SU-DHL-6 (cell line): ENCODE results near the gene ZCCHC8.
"Not testable (repeated sequence)": the region's sequence is repeated elsewhere in the genome, so short reads cannot be mapped to it uniquely, and the experiment has no call there.

Experiments
- H2AFZ ChIP-seq: fragments of 200-600 bp; sonication (generic); 2 replicates; pipeline ENCODE4 v1.6.1; 2014; ENCODE audit warnings: low read depth, mild to moderate bottlenecking, moderate library complexity, mixed read lengths, antibody characterized with exemption, low read length; ENCODE audit not compliant: severe bottlenecking
- H3F3A ChIP-seq: fragments of 200-600 bp; shearing (Covaris generic); 2 replicates; pipeline ENCODE4 v1.6.0; 2016; ENCODE audit warnings: antibody characterized with exemption, mild to moderate bottlenecking; ENCODE audit not compliant: insufficient read depth
- H3K27ac ChIP-seq: fragments of 200-600 bp; sonication (generic); 2 replicates; pipeline ENCODE4 v1.5.1; 2016; ENCODE audit warnings: low read depth, mild to moderate bottlenecking, low read length, moderate library complexity, mixed read lengths
- H3K27me3 ChIP-seq: fragments of 200-600 bp; sonication (generic), shearing (Covaris generic); 2 replicates; pipeline ENCODE4 v1.6.0; 2014; ENCODE audit warnings: mild to moderate bottlenecking, low read length
- H3K36me3 ChIP-seq: fragments of 200-600 bp; sonication (generic); 2 replicates; pipeline ENCODE4 v1.6.1; 2014; ENCODE audit warnings: mild to moderate bottlenecking, low read length, mixed read lengths
- H3K4me2 ChIP-seq: fragments of 300-600, 200-600 bp; shearing (Covaris generic), sonication (generic); 2 replicates; pipeline ENCODE4 v1.6.0; 2014; ENCODE audit warnings: low read length, low read depth, mild to moderate bottlenecking; ENCODE audit not compliant: poor library complexity, severe bottlenecking
- H3K4me3 ChIP-seq: fragments of 200-600 bp; sonication (generic); 2 replicates; pipeline ENCODE4 v1.5.1; 2014; ENCODE audit warnings: antibody characterized with exemption, low read length, mild to moderate bottlenecking, mixed read lengths; ENCODE audit not compliant: insufficient read depth, poor library complexity, severe bottlenecking
- H3K79me2 ChIP-seq: fragments of 200-600 bp; sonication (generic); 2 replicates; pipeline ENCODE4 v1.6.1; 2014; ENCODE audit warnings: mild to moderate bottlenecking, low read length, moderate library complexity; ENCODE audit not compliant: insufficient read depth
- H3K9ac ChIP-seq: fragments of 200-600 bp; sonication (generic); 2 replicates; pipeline ENCODE4 v1.7.0; 2014; ENCODE audit warnings: mild to moderate bottlenecking, low read length
- H3K9me2 ChIP-seq: fragments of 200-600 bp; sonication (generic); replicated peaks from 2 replicates; pipeline ENCODE4 v1.6.1; 2014; ENCODE audit warnings: low read length; ENCODE audit not compliant: insufficient read depth
- H3K9me3 ChIP-seq: fragments of 200-600 bp; sonication (generic); 2 replicates; pipeline ENCODE4 v1.6.1; 2014; ENCODE audit warnings: low read length, mixed read lengths; ENCODE audit not compliant: insufficient read depth
- H4K20me1 ChIP-seq: fragments of 200-600 bp; sonication (generic); 2 replicates; pipeline ENCODE4 v1.6.1; 2014; ENCODE audit warnings: low read depth, mild to moderate bottlenecking, antibody characterized with exemption, low read length, moderate library complexity, mixed read lengths
- EZH2phosphoT487 ChIP-seq: fragments of 200-600 bp; sonication (generic), shearing (Covaris generic); conservative IDR thresholded peaks from 2 replicates; pipeline ENCODE4 v1.6.1; 2018; ENCODE audit warnings: mild to moderate bottlenecking, antibody characterized with exemption, low read length, moderate library complexity, mixed read lengths
- TF ChIP-seq, protein P1 (sequence below): fragments of 200-600 bp; sonication (generic); IDR thresholded peaks from one replicate; pipeline ENCODE4 v1.5.1; 2017; ENCODE audit warnings: antibody characterized with exemption, mild to moderate bottlenecking, low read length, moderate library complexity; ENCODE audit not compliant: insufficient read depth, poor library complexity, severe bottlenecking

ZCCHC8 gene

DNA sequence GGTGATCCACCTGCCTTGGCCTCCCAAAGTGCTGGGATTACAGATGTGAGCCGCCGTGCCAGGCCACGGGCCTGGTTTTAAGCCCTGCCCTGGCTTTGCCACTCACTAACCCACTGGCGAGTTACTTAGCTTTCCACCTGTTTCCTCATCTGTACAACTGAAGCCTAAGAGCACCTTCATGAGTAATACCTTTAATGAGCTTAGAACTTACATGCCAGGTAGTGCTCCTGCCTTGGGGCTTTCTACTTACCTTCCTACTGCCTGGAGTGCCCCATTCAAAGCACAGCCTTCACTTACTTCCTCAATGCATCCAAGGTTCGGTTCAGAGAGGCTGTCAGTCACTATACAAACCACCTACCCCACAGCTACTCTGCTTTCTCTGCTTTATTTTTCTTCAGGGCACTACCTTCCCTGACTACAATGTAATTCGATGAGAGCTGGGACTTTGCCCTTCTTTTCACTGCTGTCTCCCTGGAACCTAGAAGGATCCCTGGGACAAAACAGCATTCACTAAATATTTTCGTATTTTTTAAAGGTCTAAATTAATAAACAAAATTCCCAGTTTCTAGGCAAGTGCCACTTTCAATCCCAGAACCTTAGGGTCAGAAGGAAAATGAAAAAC, 13.8 kb downstream of the ZCCHC8 start:
- no peak overlapping the region for H3K4me3 ChIP-seq
- no peaks in the 10 kb centered on the region for H4K20me1 ChIP-seq
- no peak overlapping the region for H2AFZ ChIP-seq
- no peaks in the 10 kb centered on the region for H3K9me2 ChIP-seq
- no peaks in the 10 kb centered on the region for H3K27me3 ChIP-seq
- no peak overlapping the region for H3K9ac ChIP-seq
- H3K79me2 ChIP-seq = peaks cover 11% of the 10 kb centered on the region; the same call in 1 of the 2 replicates
- no peaks in the 10 kb centered on the region for H3K9me3 ChIP-seq
- TF ChIP-seq, protein P1, sequence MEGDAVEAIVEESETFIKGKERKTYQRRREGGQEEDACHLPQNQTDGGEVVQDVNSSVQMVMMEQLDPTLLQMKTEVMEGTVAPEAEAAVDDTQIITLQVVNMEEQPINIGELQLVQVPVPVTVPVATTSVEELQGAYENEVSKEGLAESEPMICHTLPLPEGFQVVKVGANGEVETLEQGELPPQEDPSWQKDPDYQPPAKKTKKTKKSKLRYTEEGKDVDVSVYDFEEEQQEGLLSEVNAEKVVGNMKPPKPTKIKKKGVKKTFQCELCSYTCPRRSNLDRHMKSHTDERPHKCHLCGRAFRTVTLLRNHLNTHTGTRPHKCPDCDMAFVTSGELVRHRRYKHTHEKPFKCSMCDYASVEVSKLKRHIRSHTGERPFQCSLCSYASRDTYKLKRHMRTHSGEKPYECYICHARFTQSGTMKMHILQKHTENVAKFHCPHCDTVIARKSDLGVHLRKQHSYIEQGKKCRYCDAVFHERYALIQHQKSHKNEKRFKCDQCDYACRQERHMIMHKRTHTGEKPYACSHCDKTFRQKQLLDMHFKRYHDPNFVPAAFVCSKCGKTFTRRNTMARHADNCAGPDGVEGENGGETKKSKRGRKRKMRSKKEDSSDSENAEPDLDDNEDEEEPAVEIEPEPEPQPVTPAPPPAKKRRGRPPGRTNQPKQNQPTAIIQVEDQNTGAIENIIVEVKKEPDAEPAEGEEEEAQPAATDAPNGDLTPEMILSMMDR = no peak
- TF ChIP-seq EZH2phosphoT487 = no peak
- peaks cover 2% of the 10 kb centered on the region; the same call in 1 of the 2 replicates for H3F3A ChIP-seq
- H3K36me3 ChIP-seq = peaks cover 55% of the 10 kb centered on the region
- H3K4me2 ChIP-seq = no peak overlapping the region
- no peak overlapping the region for H3K27ac ChIP-seq

DNA sequence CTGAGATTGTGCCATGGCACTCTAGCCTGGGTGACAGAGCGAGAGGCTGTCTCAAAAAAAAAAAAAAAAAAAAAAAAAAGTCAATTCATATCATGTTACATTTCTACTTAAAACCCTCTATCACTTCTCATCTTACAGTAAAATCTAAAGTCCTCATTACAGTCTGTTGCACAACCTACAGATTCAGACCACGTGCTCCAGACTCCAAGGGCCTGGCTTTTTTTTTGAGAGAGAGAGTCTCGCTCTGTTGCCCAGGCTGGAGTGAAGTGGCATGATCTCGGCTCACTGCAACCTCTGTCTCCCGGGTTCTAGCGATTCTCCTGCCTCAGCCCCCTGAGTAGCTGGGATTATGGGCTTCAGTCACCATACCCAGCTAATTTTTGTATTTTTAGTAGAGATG, 14.4 kb downstream of the ZCCHC8 start:
- H3K79me2 ChIP-seq = not testable (repeated sequence)

DNA sequence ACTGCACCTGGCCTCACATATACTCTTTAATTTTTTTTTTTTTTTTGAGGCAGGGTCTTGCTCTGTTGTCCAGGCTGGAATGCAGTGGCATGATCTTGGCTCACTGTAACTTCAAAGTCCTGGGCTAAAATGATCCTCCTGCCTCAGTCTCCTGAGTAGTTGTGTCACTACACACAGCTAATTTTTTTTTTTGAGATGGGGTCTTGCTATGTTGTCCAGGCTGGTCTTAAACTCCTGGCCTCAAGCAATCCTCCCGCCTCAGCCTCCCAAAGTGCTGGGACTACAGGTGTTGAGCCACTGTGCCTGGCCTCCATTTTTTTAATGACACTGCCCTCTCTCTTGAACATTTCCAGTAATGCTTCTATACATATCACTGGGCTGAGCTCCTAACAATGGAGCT, 16.3 kb downstream of the ZCCHC8 start:
- not testable (repeated sequence) for H3K79me2 ChIP-seq, H3K4me3 ChIP-seq, H3K9me3 ChIP-seq, H2AFZ ChIP-seq, H3K27ac ChIP-seq, H3K9me2 ChIP-seq, H3K27me3 ChIP-seq, H3K9ac ChIP-seq, H4K20me1 ChIP-seq, H3F3A ChIP-seq, H3K4me2 ChIP-seq
- peaks cover 60% of the 10 kb centered on the region for H3K36me3 ChIP-seq

More for the DNA sequence above, 14.4 kb downstream of the ZCCHC8 start:
- not testable (repeated sequence) for H3K27me3 ChIP-seq, H3K4me3 ChIP-seq, H3K9ac ChIP-seq, H3K9me2 ChIP-seq, H3K4me2 ChIP-seq, H4K20me1 ChIP-seq, H2AFZ ChIP-seq, H3K9me3 ChIP-seq, H3K27ac ChIP-seq, H3F3A ChIP-seq
- peaks cover 56% of the 10 kb centered on the region for H3K36me3 ChIP-seq

DNA sequence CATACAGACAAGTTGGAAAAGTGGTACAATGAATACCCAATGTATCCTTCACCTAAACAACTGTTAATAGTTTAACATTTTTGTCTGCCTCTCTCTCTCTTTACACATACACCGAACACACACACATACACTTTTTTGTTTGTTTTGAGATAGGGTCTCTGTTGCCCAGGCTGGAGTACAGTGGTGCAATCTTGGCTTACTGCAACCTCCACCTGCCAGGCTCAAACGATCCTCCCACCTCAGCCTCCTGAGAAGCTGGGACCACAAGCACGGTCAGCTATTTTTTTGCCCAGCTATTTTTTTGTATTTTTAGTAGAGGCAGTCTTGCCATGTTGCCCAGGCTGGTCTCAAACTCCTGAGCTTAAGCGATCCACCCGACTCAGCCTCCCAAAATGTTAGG, 16.8 kb downstream of the ZCCHC8 start:
- TF ChIP-seq EZH2phosphoT487 = no peak
- TF ChIP-seq, protein P1 = no peak
- Histone ChIP-seq H2AFZ (no peak overlapping the region), H3F3A (peaks cover 8% of the 10 kb centered on the region; the same call in 1 of the 2 replicates), H3K9me3 (no peaks in the 10 kb centered on the region), H3K27me3 (no peaks in the 10 kb centered on the region), H4K20me1 (no peaks in the 10 kb centered on the region), H3K79me2 (no peaks in the 10 kb centered on the region), H3K9me2 (no peaks in the 10 kb centered on the region), H3K27ac (no peak overlapping the region), H3K36me3 (peaks cover 58% of the 10 kb centered on the region), H3K4me3 (no peak overlapping the region), H3K9ac (no peak overlapping the region), H3K4me2 (no peak overlapping the region)
